Astrocyte of the spinal cord (primary cell): ENCODE results near the gene MB21D2.

ENCODE experiments used
- DNase-seq: peaks from one replicate; pipeline ENCODE4 v3.0.0; 2011; ENCODE audit warnings: low read depth, low spot score
- H3K4me3 ChIP-seq: 2 replicates; pipeline ENCODE4 v1.5.1; 2011; ENCODE audit warnings: low read depth, mild to moderate bottlenecking, low read length, moderate library complexity
- in situ Hi-C: cut with HindIII; loops from 2 replicates; pipeline ENCODE4 v1.10.0; 2017; ENCODE audit warnings: low sequenced_read_pairs
- TF ChIP-seq, protein P1 (sequence below): IDR thresholded peaks from 2 replicates; pipeline ENCODE4 v1.5.1; 2012; ENCODE audit warnings: low read depth, mild to moderate bottlenecking, low read length, inconsistent platforms

The MB21D2 gene

DNA sequence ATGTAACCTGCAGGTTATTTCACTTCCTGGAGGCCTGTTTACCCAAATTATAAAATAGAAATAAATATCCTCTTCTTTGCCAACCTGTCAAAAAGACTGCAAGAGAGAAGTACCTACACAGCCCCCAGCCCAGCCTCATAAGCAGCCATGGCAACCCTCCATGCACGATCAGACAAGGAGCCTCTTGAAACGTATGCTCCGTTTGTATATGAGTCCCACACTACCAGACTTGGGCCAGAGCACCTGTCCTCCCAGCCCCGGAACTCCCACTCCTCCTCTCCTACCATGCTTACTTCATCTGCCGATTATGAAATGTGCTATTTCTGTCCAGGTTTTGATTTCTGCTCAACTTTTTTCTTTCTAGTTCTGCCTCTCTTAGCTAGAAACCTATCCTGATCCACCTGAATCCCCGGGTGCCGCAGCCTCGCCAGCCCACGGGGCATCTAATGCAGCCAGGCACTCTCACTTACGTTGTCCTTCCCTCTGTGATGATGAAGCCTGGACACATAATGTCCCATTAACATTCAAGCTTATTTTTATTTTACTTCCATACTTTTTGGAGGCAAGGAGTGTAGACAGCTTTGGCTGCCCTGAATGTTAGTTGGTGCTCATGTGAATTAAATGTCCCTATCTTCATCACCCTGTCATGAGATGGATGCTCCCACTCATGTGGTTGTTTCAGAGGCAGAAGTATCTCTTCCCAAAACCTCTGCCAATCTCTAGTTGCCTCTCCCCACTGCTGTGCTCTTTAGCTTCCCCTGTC lies 73.8 kb downstream of the MB21D2 start:
- TF ChIP-seq, protein P1, sequence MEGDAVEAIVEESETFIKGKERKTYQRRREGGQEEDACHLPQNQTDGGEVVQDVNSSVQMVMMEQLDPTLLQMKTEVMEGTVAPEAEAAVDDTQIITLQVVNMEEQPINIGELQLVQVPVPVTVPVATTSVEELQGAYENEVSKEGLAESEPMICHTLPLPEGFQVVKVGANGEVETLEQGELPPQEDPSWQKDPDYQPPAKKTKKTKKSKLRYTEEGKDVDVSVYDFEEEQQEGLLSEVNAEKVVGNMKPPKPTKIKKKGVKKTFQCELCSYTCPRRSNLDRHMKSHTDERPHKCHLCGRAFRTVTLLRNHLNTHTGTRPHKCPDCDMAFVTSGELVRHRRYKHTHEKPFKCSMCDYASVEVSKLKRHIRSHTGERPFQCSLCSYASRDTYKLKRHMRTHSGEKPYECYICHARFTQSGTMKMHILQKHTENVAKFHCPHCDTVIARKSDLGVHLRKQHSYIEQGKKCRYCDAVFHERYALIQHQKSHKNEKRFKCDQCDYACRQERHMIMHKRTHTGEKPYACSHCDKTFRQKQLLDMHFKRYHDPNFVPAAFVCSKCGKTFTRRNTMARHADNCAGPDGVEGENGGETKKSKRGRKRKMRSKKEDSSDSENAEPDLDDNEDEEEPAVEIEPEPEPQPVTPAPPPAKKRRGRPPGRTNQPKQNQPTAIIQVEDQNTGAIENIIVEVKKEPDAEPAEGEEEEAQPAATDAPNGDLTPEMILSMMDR = no peak
- H3K4me3 ChIP-seq = no peak overlapping the region
- in situ Hi-C loops = no loop called here
- no peak for DNase-seq

DNA sequence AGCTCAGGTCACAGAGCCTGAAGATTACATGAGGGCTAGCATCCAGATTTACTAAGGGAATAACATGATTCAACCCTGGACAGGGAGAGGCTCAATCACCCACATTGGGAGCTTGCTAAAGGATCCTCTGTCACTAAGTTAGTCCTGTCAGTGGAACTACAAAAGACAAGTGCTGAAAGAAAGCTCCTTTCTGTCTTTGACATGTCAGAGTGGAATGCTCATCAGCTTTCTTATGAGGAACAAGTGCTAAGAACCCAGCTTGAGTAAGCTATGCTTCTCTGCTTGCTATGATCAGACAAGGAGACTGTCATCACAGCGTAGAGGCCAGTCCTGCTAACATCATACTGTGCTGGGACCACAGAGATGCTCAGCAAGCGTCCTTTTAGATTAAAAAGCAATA lies 74.5 kb downstream of the MB21D2 start:
- DNase-seq = no peak
- TF ChIP-seq, protein P1 = no peak
- in situ Hi-C loops = no loop called here
- H3K4me3 ChIP-seq = no peak overlapping the region

DNA sequence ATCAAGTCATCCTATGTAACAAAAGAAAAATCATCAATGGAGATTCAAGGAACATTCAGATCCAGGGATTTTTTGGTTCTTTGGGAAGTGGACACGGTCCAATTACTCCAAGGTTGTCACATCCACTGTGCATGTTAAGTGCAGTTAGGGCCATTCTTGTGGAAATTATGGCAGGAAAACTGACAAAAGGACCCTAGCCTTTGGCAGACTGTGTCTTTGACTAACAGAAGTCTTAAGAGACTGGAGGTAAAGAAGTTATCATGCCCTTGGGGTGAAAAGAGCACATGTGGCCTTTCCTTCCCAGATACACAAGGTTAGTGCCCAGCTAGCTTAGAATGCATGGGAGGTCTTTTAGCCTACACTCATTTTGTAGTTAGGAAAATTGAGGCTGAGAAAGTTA lies 74.9 kb downstream of the MB21D2 start:
- TF ChIP-seq, protein P1 = no peak
- in situ Hi-C loops = no loop called here
- H3K4me3 ChIP-seq = no peak overlapping the region
- no peak for DNase-seq

DNA sequence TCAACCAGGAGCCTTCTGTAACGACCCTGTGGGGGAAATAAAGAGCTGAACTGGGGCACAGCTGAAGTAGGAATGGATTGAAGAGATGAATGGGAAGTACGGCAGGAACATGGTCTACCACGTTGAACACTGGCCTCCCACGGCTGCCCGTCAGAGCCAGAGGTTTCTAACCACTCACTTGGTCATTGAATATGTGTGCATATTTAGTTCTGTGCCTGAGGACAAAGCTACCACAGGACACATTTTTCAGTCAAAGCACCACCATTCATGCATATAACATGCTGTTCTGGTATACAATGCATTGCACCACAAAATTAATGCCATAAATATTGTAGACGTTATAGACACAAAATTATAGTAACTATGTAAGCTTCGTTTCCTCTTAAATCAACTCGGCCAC lies 75.5 kb downstream of the MB21D2 start:
- DNase-seq = no peak
- TF ChIP-seq, protein P1 = no peak
- in situ Hi-C loops = no loop called here
- no peak overlapping the region for H3K4me3 ChIP-seq

DNA sequence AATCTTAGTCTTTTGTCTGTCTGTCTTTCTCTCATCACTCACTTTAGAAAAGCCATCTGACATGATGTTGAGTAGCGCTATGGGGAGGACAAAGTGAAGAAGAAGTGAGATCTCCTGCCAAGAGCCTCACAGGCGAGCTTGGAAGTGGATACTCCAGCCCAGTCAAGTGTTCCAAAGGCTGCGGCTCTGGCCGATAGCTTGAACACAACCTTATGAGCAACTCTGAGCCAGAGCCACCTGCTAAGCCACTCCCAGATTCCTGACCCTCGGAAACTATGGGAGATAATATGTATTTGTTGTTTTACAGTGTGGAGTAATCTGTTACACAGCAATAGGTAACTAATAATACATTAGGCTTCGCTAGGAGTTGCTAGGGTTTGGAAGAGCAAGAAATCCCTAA lies 76.2 kb downstream of the MB21D2 start:
- no peak for DNase-seq
- TF ChIP-seq, protein P1 = no peak
- in situ Hi-C loops = no loop called here
- H3K4me3 ChIP-seq = no peak overlapping the region

DNA sequence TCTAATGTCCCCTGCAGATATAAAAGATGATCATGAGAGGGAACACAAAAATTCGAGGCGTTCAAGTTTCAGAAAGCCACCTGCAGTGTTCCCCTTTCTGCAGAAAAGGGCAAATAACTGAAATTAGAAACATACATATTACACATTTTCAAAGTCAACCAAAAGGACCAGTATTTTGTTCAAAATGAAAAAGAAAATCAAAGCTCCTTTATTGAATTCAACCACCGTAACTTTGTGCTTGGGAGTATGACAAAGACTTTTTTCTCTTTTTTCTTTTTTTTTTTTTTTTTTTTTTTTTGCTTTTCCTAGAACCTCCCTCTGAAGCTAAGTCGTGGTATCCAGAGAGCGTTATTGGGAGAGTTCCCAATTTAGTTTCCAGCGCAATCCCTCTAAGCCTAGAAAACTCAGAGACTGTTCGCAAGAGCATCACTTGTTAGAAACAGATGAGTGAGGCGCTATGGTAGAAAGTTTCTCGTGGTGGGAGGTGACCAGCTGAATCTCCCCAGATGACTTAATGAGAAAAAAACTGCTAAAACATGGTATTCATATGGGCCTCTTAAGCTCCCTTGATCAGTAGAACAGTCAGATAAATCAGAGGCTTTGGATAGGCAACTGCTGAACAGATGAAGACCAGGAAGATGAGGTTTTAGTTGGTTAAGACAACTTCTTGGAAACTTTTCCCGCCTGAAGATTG lies 77.4 kb downstream of the MB21D2 start:
- in situ Hi-C loops = no loop called here
- TF ChIP-seq, protein P1 = no peak
- DNase-seq = no peak
- no peak overlapping the region for H3K4me3 ChIP-seq
